ENCODE results near the gene KLHDC7B.

- TF ChIP-seq CTCF (conservative IDR thresholded peaks at IDR 0.05; ENCODE audit: low read depth, low read length) (no peak), EZH2 (IDR thresholded peaks at IDR 0.05; ENCODE audit: borderline replicate concordance, low read depth, low read length, poor library complexity, severe bottlenecking) (no peak)
Measured at GRCh38 chr22:50586416-50586815, 40.7 kb downstream of the KLHDC7B start.

All from A673 (cell line).